GM12878 (cell line): ENCODE results near the gene SUSD2. TPM values are rescaled to one million over a fixed set of nuclear protein-coding genes. Genes with fewer than 3 reads are reported as not detected.

ENCODE experiments used
- CBFB ChIP-seq: IDR thresholded peaks from 2 replicates; pipeline ENCODE4 v1.6.1; 2016; ENCODE audit warnings: antibody characterized with exemption, low read depth
- CBX3 ChIP-seq: fragments of 200-600 bp; sonication (generic); IDR thresholded peaks from 2 replicates; pipeline ENCODE4 v1.6.1; 2016; ENCODE audit warnings: low read depth, borderline replicate concordance
- CHD2 ChIP-seq: IDR thresholded peaks from 2 replicates; pipeline ENCODE4 v1.6.1; 2011; ENCODE audit warnings: low read depth, low read length, improper control_type of control experiment, borderline replicate concordance
- CREB1 ChIP-seq: IDR thresholded peaks from 2 replicates; pipeline ENCODE4 v1.6.1; 2012; ENCODE audit warnings: low read depth, mild to moderate bottlenecking, inconsistent platforms
- E4F1 ChIP-seq: fragments of 450-650 bp; IDR thresholded peaks from 2 replicates; pipeline ENCODE4 v1.6.1; 2018; ENCODE audit warnings: borderline replicate concordance, mild to moderate bottlenecking; ENCODE audit not compliant: partially characterized antibody
- FOS ChIP-seq: IDR thresholded peaks from 3 replicates; pipeline ENCODE4 v1.6.1; 2011; ENCODE audit warnings: borderline replicate concordance; ENCODE audit not compliant: insufficient read length; ENCODE audit errors: extremely low read depth
- IRF4 ChIP-seq: IDR thresholded peaks from 2 replicates; pipeline ENCODE4 v1.6.1; 2011; ENCODE audit warnings: low read depth, low read length
- PAX8 ChIP-seq: fragments of 450-650 bp; IDR thresholded peaks from 2 replicates; pipeline ENCODE4 v1.6.1; 2017; ENCODE audit warnings: mild to moderate bottlenecking, moderate library complexity
- REST ChIP-seq: IDR thresholded peaks from 2 replicates; pipeline ENCODE4 v1.6.1; 2012; ENCODE audit warnings: mild to moderate bottlenecking, low read depth, low read length
- SMAD1 ChIP-seq: fragments of 450-650 bp; IDR thresholded peaks from 2 replicates; pipeline ENCODE4 v1.6.1; 2018; ENCODE audit warnings: mild to moderate bottlenecking, low read depth; ENCODE audit not compliant: partially characterized antibody
- TAF1 ChIP-seq: IDR thresholded peaks from 2 replicates; pipeline ENCODE4 v1.6.1; 2011; ENCODE audit warnings: mild to moderate bottlenecking, low read depth, low read length, borderline replicate concordance
- TCF7 ChIP-seq: IDR thresholded peaks from 2 replicates; pipeline ENCODE4 v1.6.1; 2014; ENCODE audit warnings: antibody characterized with exemption, borderline replicate concordance
- ZBTB11 ChIP-seq: fragments of 450-650 bp; formaldehyde crosslinking; IDR thresholded peaks from 2 replicates; pipeline ENCODE4 v1.5.0; 2022; ENCODE audit warnings: mild to moderate bottlenecking, missing genetic modification characterization
- ZZZ3 ChIP-seq: IDR thresholded peaks from 2 replicates; pipeline ENCODE4 v1.6.1; 2011; ENCODE audit warnings: low read depth; ENCODE audit not compliant: control insufficient read depth, insufficient read length
- polyA plus RNA-seq, 11 experiments: library from polyadenylated mRNA; depleted of rRNA in 4 of 11; unstranded in 6 of 11; stranded (reverse) in 5 of 11; fragments of >200 nt; fragmentation: Nextera tagmentation in 4 of 11; fragmentation: Illumina TruSeq in 1 of 11; extraction: Ambion mirVana in 4 of 11; extraction: Trizol in 1 of 11; gene quantifications; 1 replicate in 1 of 11; 2 replicates in 10 of 11; pipeline versions ENCODE4 v1.2.1 to v1.2.3, GENCODE V29; 2011 to 2016; ENCODE audit warnings: inconsistent platforms in 2 of 11, missing spikeins in 2 of 11, low read depth in 1 of 11
- total RNA-seq, 4 experiments: library from RNA; depleted of rRNA in 3 of 4; stranded (reverse); fragments of >200 nt in 3 of 4; fragmentation: Illumina TruSeq in 1 of 4; extraction: Trizol in 1 of 4; gene quantifications; 2 replicates each; pipeline versions ENCODE4 v1.2.1 to v1.2.3, GENCODE V29; 2013 to 2021
- TF ChIP-seq, protein P1 (sequence below): IDR thresholded peaks from 2 replicates; pipeline ENCODE4 v1.6.1; 2012; ENCODE audit warnings: low read depth, low read length, improper control_type of control experiment

The SUSD2 gene
- total and polyA plus RNA-seq, 10 of the 15 experiments (the other 5 are each of a cell fraction or from before 2014, with no cell fraction given), result 0.04 to 0.31 (median 0.11) TPM; not detected in 5

DNA sequence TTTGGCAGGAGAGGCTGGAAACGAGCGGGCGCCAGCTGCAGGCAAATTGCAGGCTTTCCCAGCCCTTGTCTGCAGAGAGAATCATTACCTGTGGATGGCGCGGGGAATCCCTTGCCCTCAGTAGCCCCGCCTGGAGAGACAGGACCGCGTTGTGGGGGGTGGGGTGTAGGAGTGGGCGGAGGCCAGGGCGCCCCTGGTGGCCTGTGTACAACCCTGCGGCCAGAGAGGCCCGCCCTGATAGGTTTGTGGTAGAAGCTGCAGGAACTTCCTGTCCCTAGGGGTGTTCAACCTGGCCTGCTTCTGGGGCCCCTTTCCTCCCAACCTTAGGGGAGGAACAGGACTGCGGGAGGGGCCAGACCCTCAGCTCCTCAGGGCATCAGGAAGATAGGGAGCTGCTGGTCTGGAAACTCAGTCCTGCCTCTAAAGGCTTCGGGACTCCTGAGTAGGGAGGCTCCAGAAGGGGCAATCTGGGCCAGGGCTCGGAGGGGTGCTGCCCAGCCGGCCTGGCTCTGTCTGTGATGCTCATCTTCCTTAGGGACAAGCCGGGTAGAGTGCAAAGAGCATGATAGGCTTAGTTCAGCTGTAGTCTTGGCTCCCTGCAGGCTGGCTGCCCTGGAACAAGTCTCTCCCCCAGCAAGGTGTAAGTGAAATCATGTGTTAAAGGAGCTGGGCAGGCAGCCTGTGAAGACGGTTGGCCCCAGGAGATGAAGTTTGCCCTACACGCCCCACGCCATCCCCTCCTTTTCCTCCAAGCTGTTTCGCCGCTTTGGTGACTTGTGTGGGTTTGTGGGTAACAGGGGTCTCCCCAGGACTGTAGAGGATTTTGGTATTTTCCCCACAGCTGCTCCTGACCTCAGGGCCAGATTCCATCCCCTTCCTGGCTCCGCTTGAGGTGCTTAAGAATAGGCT lies 24.1 kb upstream of the SUSD2 start (continued):
- TF ChIP-seq E4F1 (no peak), CBFB (peak; percentile 92), FOS (no peak), CBX3 (no peak), SMAD1 (no peak), ZBTB11 (CRISPR knock-in tag) (no peak), TCF7 (no peak), ZZZ3 (no peak), REST (no peak), CREB1 (peak; percentile 68; the same call in 1 of the 2 replicates), IRF4 (no peak), TAF1 (peak; percentile 47; the same call in 1 of the 2 replicates), CHD2 (peak; percentile 87), PAX8 (no peak)
- TF ChIP-seq, protein P1, sequence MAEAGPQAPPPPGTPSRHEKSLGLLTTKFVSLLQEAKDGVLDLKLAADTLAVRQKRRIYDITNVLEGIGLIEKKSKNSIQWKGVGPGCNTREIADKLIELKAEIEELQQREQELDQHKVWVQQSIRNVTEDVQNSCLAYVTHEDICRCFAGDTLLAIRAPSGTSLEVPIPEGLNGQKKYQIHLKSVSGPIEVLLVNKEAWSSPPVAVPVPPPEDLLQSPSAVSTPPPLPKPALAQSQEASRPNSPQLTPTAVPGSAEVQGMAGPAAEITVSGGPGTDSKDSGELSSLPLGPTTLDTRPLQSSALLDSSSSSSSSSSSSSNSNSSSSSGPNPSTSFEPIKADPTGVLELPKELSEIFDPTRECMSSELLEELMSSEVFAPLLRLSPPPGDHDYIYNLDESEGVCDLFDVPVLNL, result no peak
